IPS-18c (cell line): Measurements from ENCODE around the gene DAB1.
A peak's percentile ranks its signal among the peaks of the same experiment; 100 is the strongest.

Source experiments
- H3K4me3 ChIP-seq: 2 replicates; pipeline ENCODE4 v1.7.0; 2013; ENCODE audit warnings: low read depth, mild to moderate bottlenecking, low read length, moderate library complexity; ENCODE audit not compliant: insufficient read depth
- H3K9me3 ChIP-seq: one replicate; pipeline ENCODE4 v1.6.1; 2013; ENCODE audit warnings: mild to moderate bottlenecking, low read length, moderate library complexity; ENCODE audit not compliant: control insufficient read depth, insufficient read depth

DAB1 gene

DNA sequence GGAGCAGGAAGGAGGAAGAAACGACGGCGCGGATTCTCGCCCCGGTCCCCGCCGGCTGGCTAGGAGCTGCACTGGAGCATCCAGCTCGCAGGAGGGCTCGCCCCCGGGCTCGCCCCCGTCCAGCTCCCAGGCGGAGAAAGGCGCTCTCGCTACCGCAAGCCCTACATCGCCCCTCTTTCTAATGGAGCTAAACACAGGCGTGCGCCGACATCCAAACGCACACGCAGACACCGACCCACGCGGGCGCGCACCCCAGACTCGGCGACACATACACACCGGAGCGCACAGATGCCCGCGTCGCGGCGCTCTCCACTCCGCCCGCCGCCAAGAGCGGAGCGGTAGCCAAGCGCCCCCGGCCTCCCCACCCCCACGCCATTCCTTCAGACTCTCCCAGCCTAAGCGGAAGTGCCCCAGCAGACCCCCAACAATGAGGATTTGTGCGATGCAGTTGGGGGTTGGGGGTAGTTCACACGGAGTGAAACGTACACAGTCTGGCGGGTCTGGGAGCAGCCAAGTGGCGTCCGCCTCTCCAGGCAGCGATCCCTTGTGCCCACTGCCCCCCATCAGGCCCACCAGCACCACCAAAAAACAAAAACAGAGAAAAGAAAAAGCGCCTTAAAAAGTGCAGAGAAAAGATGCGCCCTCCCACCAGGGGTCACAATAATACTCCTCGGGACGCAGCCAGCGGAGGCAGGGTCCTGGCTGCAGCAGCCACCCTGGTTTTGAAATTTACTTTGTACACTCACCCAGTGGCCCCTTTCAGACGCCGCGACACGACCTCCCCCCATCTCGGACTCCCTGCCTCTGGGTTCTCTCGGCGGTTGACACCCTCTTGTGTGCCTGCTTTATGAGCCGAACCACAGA is 1.4 kb downstream of the DAB1 start:
- Histone ChIP-seq H3K9me3 (no peaks in the 10 kb centered on the region), H3K4me3 (peak overlapping the region; percentile 71)

GRCh38 chr1:57421806-57422205 is 2.1 kb downstream of the DAB1 start:
- H3K4me3 ChIP-seq, result peak overlapping the region; percentile 71

GRCh38 chr1:57420981-57421785 is 2.7 kb downstream of the DAB1 start:
- H3K4me3 ChIP-seq, result no peak overlapping the region

More at GRCh38 chr1:57421806-57422205, 2.1 kb downstream of the DAB1 start:
- H3K9me3 ChIP-seq, result no peaks in the 10 kb centered on the region

DNA sequence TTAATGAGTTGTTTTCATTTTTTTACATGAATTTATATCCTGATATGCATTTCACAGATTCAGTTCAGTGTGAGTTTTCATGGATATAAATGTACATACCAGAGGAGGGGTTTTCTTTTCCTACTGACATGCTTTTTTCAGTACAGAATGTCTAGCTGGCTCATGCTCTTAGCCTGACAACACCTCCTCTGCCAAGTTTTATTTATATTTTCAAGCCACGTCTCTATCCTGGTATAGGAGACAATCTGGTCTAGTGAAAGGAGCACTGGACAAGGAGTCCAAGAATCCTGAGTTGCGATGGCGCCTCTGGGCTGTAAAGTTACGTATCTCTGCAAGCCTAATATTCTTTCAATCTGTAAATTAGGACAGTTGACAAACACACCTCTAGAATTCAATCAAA is 4.9 kb downstream of the DAB1 start:
- H3K4me3 ChIP-seq, result no peak overlapping the region
- no peaks in the 10 kb centered on the region for H3K9me3 ChIP-seq

More at GRCh38 chr1:57420981-57421785, 2.7 kb downstream of the DAB1 start:
- no peaks in the 10 kb centered on the region for H3K9me3 ChIP-seq

GRCh38 chr1:57411262-57411661 is 12.6 kb downstream of the DAB1 start:
- no peaks in the 10 kb centered on the region for H3K9me3 ChIP-seq
- no peak overlapping the region for H3K4me3 ChIP-seq

DNA sequence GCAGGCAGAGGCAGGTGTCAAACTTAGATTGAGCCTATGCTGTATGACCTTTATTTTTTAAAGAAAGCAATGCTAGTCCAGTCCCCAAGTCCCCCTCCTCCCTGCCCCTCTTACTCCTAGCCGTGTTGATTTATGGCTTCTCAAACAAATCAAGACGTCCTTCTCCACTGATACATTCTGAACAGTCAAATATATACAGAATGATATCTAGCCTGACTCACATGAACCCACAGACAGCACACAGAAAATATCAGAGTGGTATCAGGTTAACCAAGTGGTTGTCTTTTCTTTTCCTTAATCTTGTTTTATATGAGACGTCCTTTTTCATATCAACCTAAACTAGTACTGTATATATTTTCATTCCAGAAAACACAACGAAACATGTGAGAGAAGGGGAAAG is 13.4 kb downstream of the DAB1 start:
- Histone ChIP-seq H3K9me3 (no peaks in the 10 kb centered on the region), H3K4me3 (no peak overlapping the region)

- H3K4me3 ChIP-seq, result no peak overlapping the region
- H3K9me3 ChIP-seq, result no peaks in the 10 kb centered on the region
These were observed 15.9 kb downstream of the DAB1 start for GRCh38 chr1:57407928-57408327.

- no peaks in the 10 kb centered on the region for H3K9me3 ChIP-seq
- no peak overlapping the region for H3K4me3 ChIP-seq
These were observed 17.4 kb downstream of the DAB1 start for GRCh38 chr1:57406428-57406970.

- Histone ChIP-seq H3K9me3 (no peaks in the 10 kb centered on the region), H3K4me3 (no peak overlapping the region)
These were observed 19.0 kb downstream of the DAB1 start for GRCh38 chr1:57404884-57405283.

- Histone ChIP-seq H3K4me3 (no peak overlapping the region), H3K9me3 (no peaks in the 10 kb centered on the region)
These were observed 20.7 kb downstream of the DAB1 start for GRCh38 chr1:57403201-57403600.

DNA sequence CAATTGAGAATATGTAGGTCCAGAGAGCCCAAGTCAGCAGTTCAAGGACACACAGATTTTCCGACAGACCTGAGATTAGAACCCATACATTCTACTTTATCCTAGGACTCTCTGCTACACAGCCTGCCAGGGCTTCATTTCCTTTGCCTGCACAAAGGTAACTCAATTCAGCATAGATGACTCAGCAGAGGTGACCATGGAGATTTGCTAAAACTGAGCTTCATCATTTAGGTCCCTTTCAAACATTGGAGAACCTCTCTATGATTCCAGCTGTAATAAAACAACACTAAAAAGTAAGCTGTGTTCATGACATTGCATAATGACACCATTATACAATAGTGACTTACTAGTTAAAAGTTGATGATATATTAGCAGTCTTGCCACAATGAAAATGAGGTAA is 22.2 kb downstream of the DAB1 start:
- no peak overlapping the region for H3K4me3 ChIP-seq
- H3K9me3 ChIP-seq, result no peaks in the 10 kb centered on the region

DNA sequence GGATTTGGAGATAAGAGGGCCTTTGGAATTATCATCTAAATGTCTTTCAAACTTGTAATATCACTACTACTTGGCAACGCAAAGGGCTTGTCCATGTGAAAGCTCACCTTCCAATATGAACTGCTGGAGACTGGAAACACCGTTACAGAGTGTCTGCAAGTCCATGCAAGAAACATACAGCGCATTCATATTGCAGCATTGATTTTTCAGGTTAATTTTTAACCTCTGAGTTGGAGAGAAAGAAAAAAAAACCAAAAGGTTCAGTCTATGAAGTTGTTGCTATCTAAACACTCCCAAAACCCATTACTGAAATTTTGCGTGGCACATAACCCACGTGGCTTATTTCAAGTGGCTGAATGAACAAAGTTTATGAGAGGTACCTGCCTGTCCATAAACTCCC is 23.8 kb downstream of the DAB1 start:
- Histone ChIP-seq H3K9me3 (no peaks in the 10 kb centered on the region), H3K4me3 (no peak overlapping the region)

- H3K4me3 ChIP-seq, result no peak overlapping the region
- H3K9me3 ChIP-seq, result no peaks in the 10 kb centered on the region
These were observed 30.7 kb downstream of the DAB1 start for GRCh38 chr1:57393058-57393584.

DNA sequence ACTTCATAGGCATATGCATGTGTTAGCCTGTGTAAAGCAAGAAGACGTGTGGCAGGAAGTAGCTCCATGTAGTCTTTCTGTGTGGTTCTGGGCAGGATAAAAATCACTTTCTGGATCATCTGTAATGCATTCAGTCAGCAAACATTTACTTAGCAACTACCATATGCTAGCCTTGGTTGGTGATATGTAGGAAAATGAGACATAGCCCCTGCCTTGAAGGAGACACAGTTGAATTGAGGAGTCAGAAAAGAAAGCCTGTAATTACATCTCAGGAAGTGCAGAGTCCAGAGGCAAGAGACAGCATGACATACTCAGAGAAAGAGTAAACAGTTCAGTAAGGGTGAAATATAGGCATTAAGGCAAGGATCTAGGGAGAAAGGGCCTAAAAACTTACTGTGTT is 38.5 kb downstream of the DAB1 start:
- no peaks in the 10 kb centered on the region for H3K9me3 ChIP-seq
- H3K4me3 ChIP-seq, result no peak overlapping the region

- Histone ChIP-seq H3K4me3 (no peak overlapping the region), H3K9me3 (no peaks in the 10 kb centered on the region)
These were observed 39.0 kb downstream of the DAB1 start for GRCh38 chr1:57384901-57385300.

DNA sequence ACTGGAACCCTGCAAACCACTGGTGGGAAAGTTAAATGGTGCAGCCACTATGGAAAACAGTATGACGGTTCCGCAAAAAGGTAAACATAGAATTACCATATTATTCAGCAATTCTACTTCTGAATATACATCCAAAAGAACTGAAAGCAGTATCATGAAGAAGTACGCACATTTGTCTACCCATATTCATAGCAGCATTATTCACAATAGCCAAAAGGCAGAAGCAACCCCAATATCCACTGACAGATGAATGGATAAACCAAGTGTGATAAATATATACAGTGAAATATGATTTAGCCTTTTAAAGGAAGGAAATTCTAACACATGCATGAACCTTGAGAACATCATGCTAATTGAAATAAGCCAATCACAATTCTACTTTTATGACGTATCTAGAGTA is 39.6 kb downstream of the DAB1 start:
- H3K9me3 ChIP-seq, result no peaks in the 10 kb centered on the region
- no peak overlapping the region for H3K4me3 ChIP-seq

GRCh38 chr1:57381871-57382270 is 42.0 kb downstream of the DAB1 start:
- H3K9me3 ChIP-seq, result no peaks in the 10 kb centered on the region
- H3K4me3 ChIP-seq, result no peak overlapping the region

DNA sequence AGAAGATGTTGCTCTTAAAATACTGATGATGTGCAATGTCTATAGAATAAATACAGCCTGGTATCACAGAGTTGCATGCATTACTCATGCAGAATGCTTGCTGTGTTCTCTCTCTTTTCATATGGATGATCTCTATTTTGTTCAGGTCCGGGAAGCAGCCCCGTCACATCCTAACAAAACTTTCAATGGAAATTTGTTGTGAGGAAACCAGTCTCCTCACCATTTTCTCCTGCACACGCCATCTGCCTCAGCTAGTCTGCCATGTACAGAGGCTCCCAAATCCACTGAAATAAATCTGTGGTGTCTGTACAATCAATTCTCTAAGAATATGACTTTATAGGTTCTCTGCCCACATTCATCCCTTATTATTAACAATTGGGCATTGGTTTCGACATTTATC is 42.4 kb downstream of the DAB1 start:
- Histone ChIP-seq H3K9me3 (no peaks in the 10 kb centered on the region), H3K4me3 (no peak overlapping the region)
